ENCODE data around the gene MIA.
"Not testable (repeated sequence)": the region's sequence is repeated elsewhere in the genome, so short reads cannot be mapped to it uniquely, and the experiment has no call there.

MIA gene

GRCh38 chr19:40776932-40777644, 1.8 kb downstream of the MIA start:
- TF ChIP-seq, protein P1, sequence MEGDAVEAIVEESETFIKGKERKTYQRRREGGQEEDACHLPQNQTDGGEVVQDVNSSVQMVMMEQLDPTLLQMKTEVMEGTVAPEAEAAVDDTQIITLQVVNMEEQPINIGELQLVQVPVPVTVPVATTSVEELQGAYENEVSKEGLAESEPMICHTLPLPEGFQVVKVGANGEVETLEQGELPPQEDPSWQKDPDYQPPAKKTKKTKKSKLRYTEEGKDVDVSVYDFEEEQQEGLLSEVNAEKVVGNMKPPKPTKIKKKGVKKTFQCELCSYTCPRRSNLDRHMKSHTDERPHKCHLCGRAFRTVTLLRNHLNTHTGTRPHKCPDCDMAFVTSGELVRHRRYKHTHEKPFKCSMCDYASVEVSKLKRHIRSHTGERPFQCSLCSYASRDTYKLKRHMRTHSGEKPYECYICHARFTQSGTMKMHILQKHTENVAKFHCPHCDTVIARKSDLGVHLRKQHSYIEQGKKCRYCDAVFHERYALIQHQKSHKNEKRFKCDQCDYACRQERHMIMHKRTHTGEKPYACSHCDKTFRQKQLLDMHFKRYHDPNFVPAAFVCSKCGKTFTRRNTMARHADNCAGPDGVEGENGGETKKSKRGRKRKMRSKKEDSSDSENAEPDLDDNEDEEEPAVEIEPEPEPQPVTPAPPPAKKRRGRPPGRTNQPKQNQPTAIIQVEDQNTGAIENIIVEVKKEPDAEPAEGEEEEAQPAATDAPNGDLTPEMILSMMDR (conservative IDR thresholded peaks at IDR 0.05): no peak; the same call in 1 of the 2 replicates
- peak overlapping the region; percentile 91 for H3K27ac ChIP-seq

GRCh38 chr19:40777645-40777936, 2.3 kb downstream of the MIA start:
- H3K27ac ChIP-seq: peak overlapping the region; percentile 91
- TF ChIP-seq, protein P1 (conservative IDR thresholded peaks at IDR 0.05): no peak

GRCh38 chr19:40777937-40778705, 2.8 kb downstream of the MIA start, which contains the start of gene RAB4B:
TSS of gene RAB4B (plus strand) at chr19:40778247. CDS start at chr19:40778376, 129 bp downstream.
- H3K27ac ChIP-seq: peak within 1 kb of the TSS; percentile 91

GRCh38 chr19:40778706-40779284, 3.5 kb downstream of the MIA start:
- TF ChIP-seq, protein P1 (conservative IDR thresholded peaks at IDR 0.05): no peak
- peak overlapping the region; percentile 91 for H3K27ac ChIP-seq

More at GRCh38 chr19:40777937-40778705, 2.8 kb downstream of the MIA start, which contains the start of gene RAB4B:
- TF ChIP-seq, protein P1 (conservative IDR thresholded peaks at IDR 0.05): no peak

GRCh38 chr19:40780582-40780981, 5.3 kb downstream of the MIA start:
- TF ChIP-seq, protein P1 (conservative IDR thresholded peaks at IDR 0.05): no peak
- no peak overlapping the region for H3K27ac ChIP-seq

DNA sequence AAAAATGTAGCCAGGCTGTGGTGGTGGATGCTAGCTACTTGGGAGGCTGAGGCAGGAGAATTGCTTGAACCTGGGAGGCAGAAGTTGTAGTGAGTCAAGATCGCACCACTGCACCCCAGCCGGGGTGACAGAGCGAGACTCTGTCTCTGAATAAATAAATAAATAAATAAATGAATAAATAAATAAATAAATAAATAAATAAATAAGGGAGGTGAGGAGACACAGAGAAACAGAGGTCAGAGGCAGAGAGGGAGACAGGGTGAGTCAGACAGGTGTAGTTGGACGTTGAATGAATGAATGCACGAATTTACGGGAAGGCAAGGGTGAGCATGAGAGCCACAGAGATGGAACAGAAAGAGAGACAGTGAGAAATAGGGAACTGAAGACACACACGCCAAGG, 5.8 kb downstream of the MIA start:
- TF ChIP-seq, protein P1 (conservative IDR thresholded peaks at IDR 0.05): no peak
- H3K27ac ChIP-seq: no peak overlapping the region

DNA sequence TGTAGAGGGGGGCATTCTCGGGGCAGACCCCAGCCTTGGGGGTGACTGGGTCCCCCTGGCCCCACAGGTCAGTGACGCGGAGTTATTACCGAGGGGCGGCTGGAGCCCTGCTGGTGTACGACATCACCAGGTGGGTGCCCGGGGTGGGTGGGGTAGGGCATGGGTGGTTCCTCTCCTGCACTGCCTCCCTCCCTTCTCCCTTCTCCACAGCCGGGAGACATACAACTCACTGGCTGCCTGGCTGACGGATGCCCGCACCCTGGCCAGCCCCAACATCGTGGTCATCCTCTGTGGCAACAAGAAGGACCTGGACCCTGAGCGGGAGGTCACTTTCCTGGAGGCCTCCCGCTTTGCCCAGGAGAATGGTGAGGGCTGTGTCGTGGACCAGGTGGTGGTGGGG, 8.4 kb downstream of the MIA start:
- TF ChIP-seq, protein P1 (conservative IDR thresholded peaks at IDR 0.05): no peak
- H3K27ac ChIP-seq: no peak overlapping the region

GRCh38 chr19:40784146-40784545, 8.8 kb downstream of the MIA start:
- H3K27ac ChIP-seq: not testable (repeated sequence)
